Neutrophil (primary cell): Measurements from ENCODE around the gene SEC62.

ENCODE experiments used
- H3K27ac ChIP-seq: fragments of 200-600 bp; sonication (generic); 2 replicates; pipeline ENCODE4 v1.5.1; 2016; ENCODE audit warnings: mild to moderate bottlenecking, moderate library complexity
- H3K27me3 ChIP-seq: fragments of 200-600 bp; sonication (generic); 2 replicates; pipeline ENCODE4 v1.6.0; 2016; ENCODE audit warnings: mild to moderate bottlenecking
- H3K36me3 ChIP-seq: fragments of 200-600 bp; sonication (generic); 2 replicates; pipeline ENCODE4 v1.5.1; 2017
- H3K4me1 ChIP-seq, 2 experiments: fragments of 200-600 bp in 1 of 2; sonication (generic) in 1 of 2; 1 replicate in 1 of 2; 2 replicates in 1 of 2; pipeline versions ENCODE4 v1.5.1 to v1.6.1; 2013 to 2016; ENCODE audit warnings: low read depth in 1 of 2, low read length in 1 of 2, mild to moderate bottlenecking in 1 of 2, moderate library complexity in 1 of 2; ENCODE audit not compliant: control insufficient read depth in 1 of 2, insufficient read depth in 1 of 2
- H3K4me3 ChIP-seq, 2 experiments: fragments of 200-600 bp in 1 of 2; sonication (generic) in 1 of 2; 1 replicate in 1 of 2; 2 replicates in 1 of 2; pipeline ENCODE4 v1.5.1; 2013 to 2016; ENCODE audit warnings: low read depth in 1 of 2, low read length in 1 of 2, mild to moderate bottlenecking in 1 of 2, moderate library complexity in 1 of 2
- H3K9me3 ChIP-seq: fragments of 200-600 bp; sonication (generic); 2 replicates; pipeline ENCODE4 v1.5.1; 2016
- TF ChIP-seq, protein P1 (sequence below): fragments of 200-600 bp; sonication (generic); IDR thresholded peaks from 2 replicates; pipeline ENCODE4 v1.5.1; 2016; ENCODE audit warnings: antibody characterized with exemption

SEC62 gene

DNA sequence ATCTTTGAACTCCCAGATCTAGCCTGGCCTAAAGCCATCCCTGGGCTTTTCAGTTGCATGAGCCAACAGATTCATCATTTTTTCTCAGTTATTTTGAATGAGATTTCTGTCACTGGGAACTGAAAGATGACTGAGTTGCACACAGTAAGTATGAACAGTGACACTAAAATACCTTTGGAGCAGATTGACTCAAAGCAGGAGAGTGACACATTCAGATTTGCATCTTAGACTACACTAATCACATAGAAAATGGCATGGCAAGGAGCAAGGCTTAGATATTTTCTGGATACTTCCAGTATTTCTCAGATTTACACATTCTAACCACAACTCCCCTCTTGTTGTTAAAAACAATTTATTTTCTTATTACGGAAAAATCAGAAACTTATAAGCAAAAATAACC, 32.8 kb downstream of the SEC62 start:
- H3K4me3 ChIP-seq, result no peak overlapping the region
- H3K36me3 ChIP-seq, result no peaks in the 10 kb centered on the region
- peaks cover 69 to 77% of the 10 kb centered on the region in 2 experiments for H3K4me1 ChIP-seq
- H3K27ac ChIP-seq, result peak overlapping the region; percentile 70
- TF ChIP-seq, protein P1, sequence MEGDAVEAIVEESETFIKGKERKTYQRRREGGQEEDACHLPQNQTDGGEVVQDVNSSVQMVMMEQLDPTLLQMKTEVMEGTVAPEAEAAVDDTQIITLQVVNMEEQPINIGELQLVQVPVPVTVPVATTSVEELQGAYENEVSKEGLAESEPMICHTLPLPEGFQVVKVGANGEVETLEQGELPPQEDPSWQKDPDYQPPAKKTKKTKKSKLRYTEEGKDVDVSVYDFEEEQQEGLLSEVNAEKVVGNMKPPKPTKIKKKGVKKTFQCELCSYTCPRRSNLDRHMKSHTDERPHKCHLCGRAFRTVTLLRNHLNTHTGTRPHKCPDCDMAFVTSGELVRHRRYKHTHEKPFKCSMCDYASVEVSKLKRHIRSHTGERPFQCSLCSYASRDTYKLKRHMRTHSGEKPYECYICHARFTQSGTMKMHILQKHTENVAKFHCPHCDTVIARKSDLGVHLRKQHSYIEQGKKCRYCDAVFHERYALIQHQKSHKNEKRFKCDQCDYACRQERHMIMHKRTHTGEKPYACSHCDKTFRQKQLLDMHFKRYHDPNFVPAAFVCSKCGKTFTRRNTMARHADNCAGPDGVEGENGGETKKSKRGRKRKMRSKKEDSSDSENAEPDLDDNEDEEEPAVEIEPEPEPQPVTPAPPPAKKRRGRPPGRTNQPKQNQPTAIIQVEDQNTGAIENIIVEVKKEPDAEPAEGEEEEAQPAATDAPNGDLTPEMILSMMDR, result no peak
- H3K27me3 ChIP-seq, result no peaks in the 10 kb centered on the region
- no peaks in the 10 kb centered on the region for H3K9me3 ChIP-seq

DNA sequence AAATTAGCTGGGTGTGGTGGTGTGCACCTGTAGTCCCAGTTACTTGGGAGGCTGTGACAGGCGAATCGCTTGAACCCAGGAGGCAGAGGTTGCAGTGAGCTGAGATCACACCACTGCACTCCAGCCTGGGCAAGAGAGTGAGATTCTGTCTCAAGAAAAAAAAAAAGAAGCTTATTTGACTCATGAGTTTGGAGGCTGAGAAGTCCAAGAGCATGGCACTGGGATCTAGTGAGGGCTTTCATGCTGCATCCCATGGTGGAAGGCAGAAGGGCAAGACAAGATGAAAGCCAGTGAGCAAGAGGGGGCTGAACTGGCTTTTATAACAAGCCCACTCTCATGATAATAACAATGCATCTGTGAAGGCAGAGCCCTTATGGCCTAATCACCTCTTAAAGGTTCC, 33.4 kb downstream of the SEC62 start:
- H3K4me3 ChIP-seq, result no peak overlapping the region
- no peaks in the 10 kb centered on the region for H3K36me3 ChIP-seq
- H3K27me3 ChIP-seq, result no peaks in the 10 kb centered on the region
- H3K27ac ChIP-seq, result no peak overlapping the region
- TF ChIP-seq, protein P1, result no peak
- no peaks in the 10 kb centered on the region for H3K9me3 ChIP-seq
- peaks cover 75 to 83% of the 10 kb centered on the region in 2 experiments for H3K4me1 ChIP-seq

DNA sequence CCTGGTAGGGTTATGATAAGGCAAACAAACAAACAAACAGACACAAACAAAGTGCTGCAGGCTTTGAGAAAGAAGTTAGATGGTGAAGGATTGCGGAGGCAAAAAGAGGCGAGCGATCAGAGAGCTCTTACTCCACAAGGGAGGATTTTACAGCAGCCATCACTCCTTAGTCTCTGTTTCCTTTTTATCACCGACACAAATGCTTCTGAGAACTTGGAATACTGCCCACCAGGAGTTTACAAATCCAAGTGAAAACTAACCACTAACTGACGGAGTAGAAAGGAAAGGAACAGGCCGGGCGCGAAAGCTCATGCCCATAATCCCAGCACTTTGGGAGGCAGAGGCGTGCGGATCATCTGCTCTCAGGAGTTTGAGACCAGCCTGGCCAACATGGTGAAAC, 35.6 kb downstream of the SEC62 start:
- Histone ChIP-seq H3K36me3 (no peaks in the 10 kb centered on the region), H3K27ac (peak overlapping the region; percentile 88), H3K4me1 (peaks cover 86 to 93% of the 10 kb centered on the region in 2 experiments), H3K4me3 (peak overlapping the region; percentile 49 to 59), H3K9me3 (no peaks in the 10 kb centered on the region), H3K27me3 (no peaks in the 10 kb centered on the region)
- TF ChIP-seq, protein P1, result no peak

DNA sequence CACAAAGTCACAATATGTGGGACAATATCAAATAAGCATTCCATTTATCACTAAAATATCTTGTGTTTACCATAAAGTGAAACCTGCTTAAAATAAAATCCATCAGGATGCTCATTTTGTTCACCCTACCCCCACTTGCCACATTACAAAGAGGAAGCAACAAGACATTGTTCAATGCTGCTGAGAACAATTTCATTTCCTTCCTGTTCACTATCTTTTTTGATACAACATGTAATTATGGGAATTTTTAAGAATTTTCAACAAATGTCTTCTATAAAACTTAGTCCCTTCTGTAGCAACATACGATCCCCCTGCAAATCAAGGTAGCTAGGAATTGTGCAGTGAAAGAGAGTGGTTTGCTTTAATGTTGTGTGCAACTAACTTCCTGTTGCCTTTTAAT, 36.3 kb downstream of the SEC62 start:
- H3K36me3 ChIP-seq, result no peaks in the 10 kb centered on the region
- H3K27me3 ChIP-seq, result no peaks in the 10 kb centered on the region
- peaks cover 88 to 94% of the 10 kb centered on the region in 2 experiments for H3K4me1 ChIP-seq
- no peaks in the 10 kb centered on the region for H3K9me3 ChIP-seq
- H3K4me3 ChIP-seq, result peak overlapping the region; percentile 49 to 59
- TF ChIP-seq, protein P1, result no peak
- peak overlapping the region; percentile 88 for H3K27ac ChIP-seq

DNA sequence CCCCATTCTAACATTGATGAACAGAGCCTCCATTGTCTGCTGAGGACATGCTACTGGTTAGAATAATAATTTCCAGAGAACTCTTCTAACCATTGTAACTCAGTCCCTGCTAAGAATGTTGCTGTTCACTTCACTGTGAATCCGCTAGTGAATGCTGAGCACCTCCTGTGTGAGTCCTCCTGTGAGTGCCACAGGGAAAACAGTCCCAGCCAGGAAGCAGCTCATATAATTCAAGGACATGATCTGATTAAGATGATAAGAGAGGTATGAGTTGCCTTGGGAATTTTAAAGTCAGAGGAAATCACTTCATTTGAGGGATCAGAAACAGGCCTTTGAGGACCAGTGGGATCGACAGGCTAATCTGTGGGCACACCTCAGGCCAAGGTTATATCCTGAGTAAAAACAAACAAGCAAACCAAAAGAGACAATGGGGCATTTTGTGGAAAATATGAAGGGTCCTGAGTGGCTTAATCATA, 37.3 kb downstream of the SEC62 start:
- TF ChIP-seq, protein P1, result no peak
- Histone ChIP-seq H3K27me3 (no peaks in the 10 kb centered on the region), H3K4me3 (peak overlapping the region in 1 of 2 experiments; percentile 59), H3K27ac (peak overlapping the region; percentile 88), H3K9me3 (no peaks in the 10 kb centered on the region), H3K4me1 (peaks cover 85 to 94% of the 10 kb centered on the region in 2 experiments), H3K36me3 (no peaks in the 10 kb centered on the region)
